ENCODE data around the gene ZC3HAV1.

DNA sequence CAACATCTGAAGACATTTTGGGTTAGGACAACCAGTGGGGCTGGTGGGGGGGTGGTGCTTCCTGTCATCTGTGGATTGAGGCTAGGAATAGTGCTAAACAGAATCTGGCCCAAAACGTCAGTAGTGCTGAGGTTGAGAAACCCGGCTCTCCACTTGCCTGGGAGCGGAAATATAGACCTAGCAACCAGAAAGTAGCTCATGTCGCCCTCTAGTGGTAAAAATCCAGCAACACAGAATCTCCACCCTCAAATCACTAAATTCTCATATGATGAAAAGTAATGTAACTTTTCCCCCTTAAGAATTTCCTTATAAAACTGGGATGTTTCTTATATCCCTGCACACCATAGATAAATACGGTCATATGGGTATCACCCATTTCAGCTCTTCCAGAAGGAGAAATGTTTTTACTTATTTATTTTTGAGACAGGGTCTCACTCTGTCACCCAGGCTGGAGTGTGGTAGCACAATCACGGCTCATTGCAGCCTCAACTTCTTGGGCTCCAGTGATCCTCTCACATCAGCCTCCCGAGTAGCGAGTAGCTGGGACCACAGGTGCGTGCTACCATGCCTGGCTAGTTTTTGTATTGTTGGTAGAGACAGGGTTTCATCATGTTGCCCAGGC lies 34.4 kb downstream of the ZC3HAV1 start:
- TF ChIP-seq, protein P1, sequence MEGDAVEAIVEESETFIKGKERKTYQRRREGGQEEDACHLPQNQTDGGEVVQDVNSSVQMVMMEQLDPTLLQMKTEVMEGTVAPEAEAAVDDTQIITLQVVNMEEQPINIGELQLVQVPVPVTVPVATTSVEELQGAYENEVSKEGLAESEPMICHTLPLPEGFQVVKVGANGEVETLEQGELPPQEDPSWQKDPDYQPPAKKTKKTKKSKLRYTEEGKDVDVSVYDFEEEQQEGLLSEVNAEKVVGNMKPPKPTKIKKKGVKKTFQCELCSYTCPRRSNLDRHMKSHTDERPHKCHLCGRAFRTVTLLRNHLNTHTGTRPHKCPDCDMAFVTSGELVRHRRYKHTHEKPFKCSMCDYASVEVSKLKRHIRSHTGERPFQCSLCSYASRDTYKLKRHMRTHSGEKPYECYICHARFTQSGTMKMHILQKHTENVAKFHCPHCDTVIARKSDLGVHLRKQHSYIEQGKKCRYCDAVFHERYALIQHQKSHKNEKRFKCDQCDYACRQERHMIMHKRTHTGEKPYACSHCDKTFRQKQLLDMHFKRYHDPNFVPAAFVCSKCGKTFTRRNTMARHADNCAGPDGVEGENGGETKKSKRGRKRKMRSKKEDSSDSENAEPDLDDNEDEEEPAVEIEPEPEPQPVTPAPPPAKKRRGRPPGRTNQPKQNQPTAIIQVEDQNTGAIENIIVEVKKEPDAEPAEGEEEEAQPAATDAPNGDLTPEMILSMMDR (IDR thresholded peaks at IDR 0.05), result peak; percentile 79 to 82 (median 81)
- TF ChIP-seq POLR2AphosphoS5 (IDR thresholded peaks at IDR 0.05), result no peak
- no peak for TF ChIP-seq POLR2A (IDR thresholded peaks at IDR 0.05)
